ENCODE data around the gene PALM. TPM values are rescaled to one million over a fixed set of nuclear protein-coding genes. Genes with fewer than 3 reads are reported as not detected.
"Not testable (repeated sequence)": the region's sequence is repeated elsewhere in the genome, so short reads cannot be mapped to it uniquely, and the experiment has no call there.

PALM gene
- total and polyA plus RNA-seq, 10 of the 15 experiments (the other 5 are each of a cell fraction or from before 2014, with no cell fraction given), result 0.09 to 0.95 (median 0.23) TPM; not detected in 2

- FAIRE-seq, result no peak
- H3K9ac ChIP-seq (ENCODE audit: control insufficient read depth, insufficient read depth, low read length), result no peak within 1 kb of the TSS
- WGBS (ENCODE audit: insufficient coverage, insufficient replicate concordance, low lambda C conversion rate, missing lambda C conversion rate), result 10% methylated on average over 29 of the region's 31 CpGs
Measured at GRCh38 chr19:695352-695949, 13.3 kb upstream of the PALM start, which contains the start of gene PRSS57. TSS of gene PRSS57 (minus strand) at chr19:695452. CDS start at chr19:695430, 22 bp downstream.

GRCh38 chr19:698529-698928 lies 10.2 kb upstream of the PALM start:
- POLR2A ChIA-PET, result interaction anchor here (0.6 kb wide), 1 partner anchor 37 kb away, joined by 5 read pairs; no protein-coding TSS in a partner anchor
- DNase-seq (ENCODE audit: low read depth, low spot score); in situ Hi-C loops (cut with MboI); ATAC-seq; H3K36me3 ChIP-seq (ENCODE audit: control insufficient read depth in 2 of 2, insufficient read depth in 2 of 2, low read length in 1 of 2); intact Hi-C loops (cut with micrococcal nuclease; ENCODE audit: unreplicated experiment); FAIRE-seq; H3K4me3 ChIP-seq; H3K27ac ChIP-seq (ENCODE audit: control insufficient read depth, insufficient read depth); H3K27me3 ChIP-seq (replicated peaks in 1 of 2; ENCODE audit: control insufficient read depth in 2 of 2, insufficient read depth in 2 of 2, low read length in 1 of 2); H2AFZ ChIP-seq (ENCODE audit: control insufficient read depth, low read depth, low read length); H3K4me1 ChIP-seq (ENCODE audit: control insufficient read depth, insufficient read depth, low read length); H3K79me2 ChIP-seq (ENCODE audit: control insufficient read depth, insufficient read depth, low read length); H4K20me1 ChIP-seq (ENCODE audit: control insufficient read depth, insufficient read depth); H3K9me3 ChIP-seq (replicated peaks; ENCODE audit: control insufficient read depth, insufficient read depth, low read length); BruUV-seq (replicated peaks); H3K4me2 ChIP-seq (ENCODE audit: control insufficient read depth, insufficient read depth); SMC1A ChIA-PET (ENCODE audit: uncharacterized antibody, unreplicated experiment); H3K9ac ChIP-seq (ENCODE audit: control insufficient read depth, insufficient read depth, low read length); CTCF ChIA-PET: not testable (repeated sequence)
- 55% methylated on average over 15 of the region's 15 CpGs for WGBS (ENCODE audit: insufficient coverage, insufficient replicate concordance, low lambda C conversion rate, missing lambda C conversion rate)
- RAD21 ChIA-PET (ENCODE audit: unreplicated experiment), result interaction anchor here (0.6 kb wide), 1 partner anchor 17 kb away, joined by 3 read pairs; no protein-coding TSS in a partner anchor

More at GRCh38 chr19:695352-695949, 13.3 kb upstream of the PALM start, which contains the start of gene PRSS57:
- in situ Hi-C loops (cut with MboI) (no loop called here), intact Hi-C loops (cut with micrococcal nuclease; ENCODE audit: unreplicated experiment) (no loop called here)
- Histone ChIP-seq H3K27me3 (replicated peaks in 1 of 2; ENCODE audit: control insufficient read depth in 2 of 2, insufficient read depth in 2 of 2, low read length in 1 of 2) (no peaks in the 10 kb centered on the region; a peak in 3 of 4 replicates), H3K79me2 (ENCODE audit: control insufficient read depth, insufficient read depth, low read length) (no peaks in the 10 kb centered on the region), H3K36me3 (ENCODE audit: control insufficient read depth in 2 of 2, insufficient read depth in 2 of 2, low read length in 1 of 2) (no peaks in the 10 kb centered on the region), H4K20me1 (ENCODE audit: control insufficient read depth, insufficient read depth) (no peaks in the 10 kb centered on the region), H3K4me1 (ENCODE audit: control insufficient read depth, insufficient read depth, low read length) (no peaks in the 10 kb centered on the region), H3K9me3 (replicated peaks; ENCODE audit: control insufficient read depth, insufficient read depth, low read length) (no peaks in the 10 kb centered on the region), H3K4me3 (no peak within 1 kb of the TSS), H3K27ac (ENCODE audit: control insufficient read depth, insufficient read depth) (no peak within 1 kb of the TSS), H3K4me2 (ENCODE audit: control insufficient read depth, insufficient read depth) (no peak within 1 kb of the TSS), H2AFZ (ENCODE audit: control insufficient read depth, low read depth, low read length) (no peak within 1 kb of the TSS)
- POLR2A ChIA-PET, result no interaction called here
- TF ChIP-seq, protein P1, sequence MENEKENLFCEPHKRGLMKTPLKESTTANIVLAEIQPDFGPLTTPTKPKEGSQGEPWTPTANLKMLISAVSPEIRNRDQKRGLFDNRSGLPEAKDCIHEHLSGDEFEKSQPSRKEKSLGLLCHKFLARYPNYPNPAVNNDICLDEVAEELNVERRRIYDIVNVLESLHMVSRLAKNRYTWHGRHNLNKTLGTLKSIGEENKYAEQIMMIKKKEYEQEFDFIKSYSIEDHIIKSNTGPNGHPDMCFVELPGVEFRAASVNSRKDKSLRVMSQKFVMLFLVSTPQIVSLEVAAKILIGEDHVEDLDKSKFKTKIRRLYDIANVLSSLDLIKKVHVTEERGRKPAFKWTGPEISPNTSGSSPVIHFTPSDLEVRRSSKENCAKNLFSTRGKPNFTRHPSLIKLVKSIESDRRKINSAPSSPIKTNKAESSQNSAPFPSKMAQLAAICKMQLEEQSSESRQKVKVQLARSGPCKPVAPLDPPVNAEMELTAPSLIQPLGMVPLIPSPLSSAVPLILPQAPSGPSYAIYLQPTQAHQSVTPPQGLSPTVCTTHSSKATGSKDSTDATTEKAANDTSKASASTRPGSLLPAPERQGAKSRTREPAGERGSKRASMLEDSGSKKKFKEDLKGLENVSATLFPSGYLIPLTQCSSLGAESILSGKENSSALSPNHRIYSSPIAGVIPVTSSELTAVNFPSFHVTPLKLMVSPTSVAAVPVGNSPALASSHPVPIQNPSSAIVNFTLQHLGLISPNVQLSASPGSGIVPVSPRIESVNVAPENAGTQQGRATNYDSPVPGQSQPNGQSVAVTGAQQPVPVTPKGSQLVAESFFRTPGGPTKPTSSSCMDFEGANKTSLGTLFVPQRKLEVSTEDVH (IDR thresholded peaks at IDR 0.05; ENCODE audit: low read depth, partially characterized antibody), result no peak
- no peak for TF ChIP-seq HCFC1 (IDR thresholded peaks at IDR 0.05; ENCODE audit: low read length)
- no peak for TF ChIP-seq HDAC2 (IDR thresholded peaks at IDR 0.05)
- no peak for TF ChIP-seq IRF3 (IDR thresholded peaks at IDR 0.05)
- TF ChIP-seq PML (IDR thresholded peaks at IDR 0.05; ENCODE audit: low read length), result no peak
- ATAC-seq, result no peak
- DNase-seq (ENCODE audit: low read depth, low spot score), result no peak
- BruUV-seq (replicated peaks), result no TSS peak
- CTCF ChIA-PET, result no interaction called here
- SMC1A ChIA-PET (ENCODE audit: uncharacterized antibody, unreplicated experiment), result no interaction called here
- RAD21 ChIA-PET (ENCODE audit: unreplicated experiment), result no interaction called here

DNA sequence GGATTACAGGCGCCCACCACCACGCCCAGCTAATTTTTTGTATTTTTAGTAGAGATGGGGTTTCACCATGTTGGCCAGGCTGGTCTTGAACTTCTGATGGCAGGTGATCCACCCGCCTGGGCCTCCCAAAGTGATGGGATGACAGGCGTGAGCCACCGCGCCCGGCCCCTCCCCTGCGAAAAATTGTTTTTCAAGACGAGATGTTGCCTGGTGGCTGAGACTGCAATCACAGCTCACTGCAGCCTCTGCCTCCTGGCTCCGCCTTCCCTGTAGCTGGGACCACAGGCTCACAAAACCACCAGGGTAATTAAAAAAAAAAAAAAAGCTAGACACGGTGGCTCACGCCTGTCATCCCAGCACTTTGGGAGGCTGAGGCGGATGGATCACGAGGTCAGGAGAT lies 8.8 kb upstream of the PALM start:
- H3K79me2 ChIP-seq (ENCODE audit: control insufficient read depth, insufficient read depth, low read length); H3K4me1 ChIP-seq (ENCODE audit: control insufficient read depth, insufficient read depth, low read length); FAIRE-seq; H3K36me3 ChIP-seq (ENCODE audit: control insufficient read depth in 2 of 2, insufficient read depth in 2 of 2, low read length in 1 of 2); POLR2A ChIA-PET; ATAC-seq; H3K27me3 ChIP-seq (replicated peaks in 1 of 2; ENCODE audit: control insufficient read depth in 2 of 2, insufficient read depth in 2 of 2, low read length in 1 of 2); CTCF ChIA-PET; RAD21 ChIA-PET (ENCODE audit: unreplicated experiment); DNase-seq (ENCODE audit: low read depth, low spot score); H3K27ac ChIP-seq (ENCODE audit: control insufficient read depth, insufficient read depth); BruUV-seq (replicated peaks); H3K4me3 ChIP-seq; intact Hi-C loops (cut with micrococcal nuclease; ENCODE audit: unreplicated experiment); SMC1A ChIA-PET (ENCODE audit: uncharacterized antibody, unreplicated experiment); in situ Hi-C loops (cut with MboI); H3K9me3 ChIP-seq (replicated peaks; ENCODE audit: control insufficient read depth, insufficient read depth, low read length); H4K20me1 ChIP-seq (ENCODE audit: control insufficient read depth, insufficient read depth); H2AFZ ChIP-seq (ENCODE audit: control insufficient read depth, low read depth, low read length); H3K9ac ChIP-seq (ENCODE audit: control insufficient read depth, insufficient read depth, low read length); H3K4me2 ChIP-seq (ENCODE audit: control insufficient read depth, insufficient read depth): not testable (repeated sequence)
- WGBS (ENCODE audit: insufficient coverage, insufficient replicate concordance, low lambda C conversion rate, missing lambda C conversion rate), result 60% methylated on average over 14 of the region's 14 CpGs
